GM19025 (cell line): ENCODE measurements around the gene AKAP13.
"Not testable (repeated sequence)": the region's sequence is repeated elsewhere in the genome, so short reads cannot be mapped to it uniquely, and the experiment has no call there.

Experiments
- ATAC-seq: cut with Tn5 transposase; IDR thresholded peaks from one replicate; pipeline ENCODE4 v1.9.1; 2021; ENCODE audit warnings: mild to moderate bottlenecking, low read depth, moderate library complexity; ENCODE audit not compliant: unreplicated experiment

The AKAP13 gene

GRCh38 chr15:85380217-85380811, at the start of gene AKAP13:
Gene AKAP13 (plus strand): TSS chr15:85380603. CDS start chr15:85485721, 105,118 bp downstream.
- peak; percentile 83 for ATAC-seq

GRCh38 chr15:85330901-85331588, 49.4 kb upstream of the AKAP13 start:
- ATAC-seq, result peak; percentile 63

- ATAC-seq, result no peak
Measured at GRCh38 chr15:85331655-85332285, 48.6 kb upstream of the AKAP13 start.

- no peak for ATAC-seq
Measured at GRCh38 chr15:85333132-85333831, 47.1 kb upstream of the AKAP13 start.

- no peak for ATAC-seq
Measured at GRCh38 chr15:85334241-85334640, 46.2 kb upstream of the AKAP13 start.

DNA sequence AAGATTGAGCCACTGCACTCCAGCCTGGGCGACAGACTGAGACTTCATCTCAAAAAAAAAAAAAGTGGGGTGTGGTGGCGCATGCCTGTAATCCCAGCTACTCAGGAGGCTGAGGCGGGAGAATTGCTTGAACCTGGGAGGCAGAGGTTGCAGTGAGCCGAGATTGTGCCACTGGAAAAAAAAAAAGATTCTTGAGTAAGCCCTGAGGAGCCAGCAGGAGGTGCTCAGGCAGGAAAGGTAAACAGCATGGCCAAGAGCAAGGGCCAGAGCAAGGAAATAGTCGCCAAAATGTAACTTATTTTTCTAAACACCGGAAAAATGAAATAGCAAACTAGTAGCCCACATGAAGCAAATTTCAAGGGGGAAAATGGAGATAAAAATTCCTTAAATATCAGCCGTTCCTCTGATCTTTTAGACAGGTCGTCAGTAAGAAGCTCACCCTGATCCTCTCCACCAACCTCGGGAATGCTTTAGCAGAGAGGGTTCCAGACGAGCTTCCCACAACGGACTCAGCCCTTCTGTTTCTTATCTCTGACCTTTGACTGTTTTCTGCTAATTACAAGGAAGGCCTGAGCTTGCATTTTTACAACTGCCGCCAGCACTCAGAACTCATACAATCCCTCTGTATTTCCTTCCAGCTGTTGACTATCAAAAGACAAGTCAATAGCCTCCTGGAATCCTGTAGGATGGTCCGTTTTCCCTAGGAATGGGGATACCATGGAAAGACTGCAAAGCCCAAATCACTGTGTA, 45.0 kb upstream of the AKAP13 start:
- ATAC-seq, result no peak

DNA sequence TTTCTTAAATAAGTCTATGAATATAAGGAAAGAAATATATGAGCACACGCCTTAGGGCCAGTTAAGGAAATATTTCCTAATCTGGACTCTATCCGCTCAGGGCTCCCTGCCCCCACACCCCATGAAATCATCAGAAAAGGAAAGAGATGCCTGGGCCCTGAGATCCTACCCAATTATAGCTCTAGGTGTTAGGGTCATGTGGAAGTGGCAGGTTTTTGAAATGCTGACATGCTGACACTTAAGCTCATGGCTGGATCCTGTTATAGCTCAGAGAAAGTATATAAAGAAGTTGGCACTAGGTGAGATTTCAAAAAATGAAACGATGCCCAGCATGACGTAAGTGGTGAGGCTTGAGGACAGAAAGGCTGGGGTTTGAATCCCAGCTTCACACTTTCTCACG, 43.5 kb upstream of the AKAP13 start:
- ATAC-seq, result no peak

DNA sequence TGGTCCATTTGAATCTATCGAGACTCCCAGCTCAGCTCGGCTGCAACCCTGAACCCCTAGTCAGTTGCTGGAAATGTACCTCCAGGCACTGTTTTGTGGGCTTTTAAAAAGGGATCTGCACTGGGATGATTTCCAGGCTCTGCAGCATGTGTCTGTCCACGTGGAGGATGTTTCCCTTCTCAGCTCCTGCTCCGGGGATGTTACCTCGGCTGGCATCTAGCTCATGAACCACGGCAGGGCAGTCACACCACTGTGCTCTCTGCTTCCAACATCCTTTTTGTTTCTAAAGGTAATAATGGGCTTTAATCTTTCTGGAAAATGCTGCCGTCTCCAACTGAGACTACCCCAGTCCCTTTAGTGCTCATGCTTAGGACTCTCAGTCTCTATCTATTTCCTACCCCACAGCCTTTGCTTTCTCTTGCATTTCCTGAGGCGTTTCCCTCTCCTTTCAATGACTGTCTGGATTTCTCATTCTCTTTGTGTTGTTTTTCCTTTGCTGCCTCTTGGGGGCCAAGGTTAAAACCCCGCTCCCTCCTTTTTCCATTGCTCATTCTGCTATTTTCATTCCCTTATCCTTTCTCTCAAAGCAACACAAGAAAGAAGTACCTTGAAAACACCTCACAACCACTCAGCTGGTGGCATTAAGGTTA, 42.9 kb upstream of the AKAP13 start:
- no peak for ATAC-seq

DNA sequence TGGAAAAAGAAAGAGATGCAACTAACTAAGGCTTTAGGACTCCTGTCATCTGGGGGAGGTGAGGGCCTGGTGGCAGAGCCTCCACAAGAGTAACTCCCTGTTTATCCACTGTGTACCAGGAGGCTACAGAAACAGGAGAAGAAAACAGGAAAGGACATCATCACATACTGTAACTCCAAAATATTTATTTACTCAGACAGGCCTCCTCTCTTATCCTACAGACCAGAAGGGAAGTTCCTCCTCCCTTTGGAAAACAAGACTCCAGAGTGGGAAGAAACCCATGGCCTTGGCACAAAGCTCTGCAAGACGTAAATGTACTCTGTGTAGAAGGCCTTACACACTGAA, 40.1 kb upstream of the AKAP13 start:
- no peak for ATAC-seq

GRCh38 chr15:85340852-85341251, 39.6 kb upstream of the AKAP13 start:
- no peak for ATAC-seq

GRCh38 chr15:85342163-85342562, 38.2 kb upstream of the AKAP13 start:
- ATAC-seq, result not testable (repeated sequence)

DNA sequence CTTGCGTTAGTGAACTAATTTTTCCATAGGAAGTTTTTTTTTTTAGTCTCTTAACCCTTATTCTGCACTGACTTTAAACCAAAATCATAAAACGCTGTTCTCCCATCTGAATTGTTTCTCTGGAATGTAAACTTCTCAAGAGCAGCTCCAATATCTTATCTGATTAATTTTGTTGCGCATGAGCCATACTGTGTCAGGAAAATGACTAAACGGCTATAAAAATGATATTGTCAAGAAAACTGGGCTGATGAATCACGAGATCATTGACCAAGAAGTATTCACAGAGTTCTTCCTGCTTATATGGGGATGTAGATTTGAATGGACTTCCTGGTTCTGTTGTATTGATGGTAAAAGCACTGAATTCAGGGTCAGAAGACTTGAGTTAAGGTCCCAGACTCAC, 37.0 kb upstream of the AKAP13 start:
- ATAC-seq, result not testable (repeated sequence)

DNA sequence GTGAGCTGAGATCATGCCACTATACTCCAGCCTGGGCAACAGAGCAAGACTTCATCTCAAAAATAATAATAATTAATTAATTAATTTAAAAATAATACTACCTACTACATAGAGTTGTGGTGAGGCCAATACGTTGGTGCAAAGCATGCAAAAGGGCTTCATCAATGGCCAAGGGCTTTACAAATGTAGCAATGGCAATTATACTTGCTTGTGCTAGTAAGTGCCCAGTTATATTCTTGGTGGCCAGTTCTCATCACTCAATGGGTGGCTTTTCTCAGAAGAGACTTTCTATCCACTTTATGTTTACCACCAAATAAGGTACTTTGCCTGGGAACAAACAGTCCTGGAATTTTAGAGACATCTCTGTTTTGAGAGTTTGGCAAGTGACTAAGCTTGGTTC, 36.2 kb upstream of the AKAP13 start:
- ATAC-seq, result not testable (repeated sequence)

DNA sequence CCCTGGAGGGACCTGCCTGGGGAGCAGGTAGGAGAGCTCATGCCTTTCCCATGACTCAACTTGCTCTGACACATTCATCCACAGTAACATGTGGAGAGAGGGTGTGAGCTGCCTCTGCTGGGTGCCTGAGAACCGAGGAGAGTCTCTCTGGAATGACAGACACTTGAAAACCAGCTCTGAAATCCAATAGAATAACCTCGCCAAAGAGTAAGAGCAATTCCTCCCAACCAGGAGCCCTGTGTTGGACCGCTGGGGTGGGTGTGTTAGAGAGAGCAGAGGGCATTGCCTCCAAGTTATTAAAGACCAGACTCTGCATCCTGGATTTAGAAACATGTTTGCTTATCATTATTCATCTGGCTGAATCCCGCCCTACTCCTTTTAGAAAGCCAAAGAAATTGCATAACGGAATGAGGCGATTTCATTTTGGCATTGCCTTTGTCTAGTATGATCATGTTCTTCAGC, 35.7 kb upstream of the AKAP13 start:
- not testable (repeated sequence) for ATAC-seq

DNA sequence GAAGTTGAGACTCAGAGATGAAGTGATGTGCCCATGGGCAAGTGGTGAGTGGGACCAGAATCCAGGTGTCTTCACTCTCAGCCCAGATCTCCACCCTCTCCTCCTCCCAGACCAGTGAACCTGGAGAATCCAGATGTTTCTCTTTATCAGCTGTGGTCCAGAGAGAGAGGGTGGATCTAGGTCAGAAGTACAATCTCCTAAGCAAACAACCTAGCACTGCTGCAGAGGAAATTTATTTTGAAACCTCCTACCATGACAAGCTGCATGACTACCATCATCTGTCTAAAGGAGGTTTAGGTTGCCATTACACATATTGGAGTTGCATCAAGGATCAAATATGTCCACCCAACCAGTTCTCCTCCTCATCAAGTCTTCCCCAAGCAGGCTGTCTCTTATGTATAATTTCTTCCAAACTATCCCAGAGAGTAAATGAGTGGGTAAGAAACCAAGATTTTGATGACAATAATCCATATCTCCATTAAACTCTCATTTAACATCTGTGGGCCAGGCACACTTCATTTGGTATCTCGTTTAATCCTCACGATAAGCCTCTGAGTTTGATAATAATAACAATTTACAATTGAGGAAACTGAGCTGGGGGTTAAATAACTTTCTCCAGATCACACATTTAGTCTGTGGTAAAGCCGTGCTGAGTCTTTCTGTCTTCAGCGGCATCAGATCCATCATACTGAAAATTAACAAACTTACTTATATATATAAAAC, 35.0 kb upstream of the AKAP13 start:
- not testable (repeated sequence) for ATAC-seq

- not testable (repeated sequence) for ATAC-seq
Measured at GRCh38 chr15:85346462-85347084, 33.8 kb upstream of the AKAP13 start.

GRCh38 chr15:85347264-85348047, 32.9 kb upstream of the AKAP13 start:
- ATAC-seq, result not testable (repeated sequence)
